ENCODE data around the gene OXLD1.

DNA sequence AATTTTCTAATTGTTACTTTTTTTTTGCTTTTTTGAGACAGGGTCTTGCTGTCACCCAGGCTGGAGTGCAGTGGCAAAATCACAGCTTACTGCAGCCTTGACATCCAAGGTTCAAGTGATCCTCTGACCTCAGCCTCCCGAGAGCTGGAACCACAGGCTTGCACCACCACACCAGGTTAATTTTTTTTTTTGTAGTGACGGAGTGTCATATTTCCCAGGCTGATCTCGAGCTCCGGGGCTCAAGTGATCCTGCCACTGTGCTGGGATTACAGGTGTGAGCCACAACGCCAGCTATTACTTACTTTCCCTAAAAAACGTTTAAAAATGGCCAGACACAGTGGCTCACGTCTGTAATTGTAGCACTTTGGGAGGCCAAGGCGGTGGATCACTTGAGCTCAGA lies 36.1 kb downstream of the OXLD1 start:
- no peak for TF ChIP-seq CTCF (optimal IDR thresholded peaks at IDR 0.05 in 1 of 3, IDR thresholded peaks at IDR 0.05 in 1 of 3, conservative IDR thresholded peaks at IDR 0.05 in 1 of 3; ENCODE audit: extremely low read depth in 1 of 3, insufficient read depth in 2 of 3, low read length in 3 of 3)
- no peak for TF ChIP-seq EZH2 (IDR thresholded peaks at IDR 0.05; ENCODE audit: low read length)

Data from keratinocyte (primary cell).